NCI-H345 treated with DMSO at 0.1 percent for 48 hours (cell line): ENCODE measurements around the gene CD300LF.

Source experiments
- DNase-seq: peaks from one replicate; lab custom pipeline; 2025; ENCODE audit not compliant: unreplicated experiment; lab: John Stamatoyannopoulos, UW

The CD300LF gene

GRCh38 chr17:74746376-74746775, 33.7 kb upstream of the CD300LF start:
- no peak for DNase-seq

GRCh38 chr17:74745548-74746177, 32.9 kb upstream of the CD300LF start:
- DNase-seq = no peak

- DNase-seq = no peak
Measured at GRCh38 chr17:74744714-74745547, 32.2 kb upstream of the CD300LF start.

- no peak for DNase-seq
Measured at GRCh38 chr17:74744349-74744713, 31.6 kb upstream of the CD300LF start.

- DNase-seq = no peak
Measured at GRCh38 chr17:74743755-74744154, 31.0 kb upstream of the CD300LF start.

GRCh38 chr17:74742978-74743545, 30.3 kb upstream of the CD300LF start:
- DNase-seq = no peak

GRCh38 chr17:74742153-74742515, 29.4 kb upstream of the CD300LF start:
- no peak for DNase-seq

- no peak for DNase-seq
Measured at GRCh38 chr17:74740641-74741387, 28.1 kb upstream of the CD300LF start.

GRCh38 chr17:74740173-74740572, 27.4 kb upstream of the CD300LF start:
- DNase-seq = no peak

GRCh38 chr17:74739227-74739831, 26.6 kb upstream of the CD300LF start:
- DNase-seq = no peak

GRCh38 chr17:74738051-74738996, 25.6 kb upstream of the CD300LF start:
- DNase-seq = no peak

GRCh38 chr17:74737299-74738050, 24.8 kb upstream of the CD300LF start:
- no peak for DNase-seq

- no peak for DNase-seq
Measured at GRCh38 chr17:74736513-74737298, 24.0 kb upstream of the CD300LF start, which contains the start of gene RAB37. Gene RAB37 (plus strand): TSS chr17:74737256. CDS start chr17:74737273, 17 bp downstream.

GRCh38 chr17:74734256-74734655, 21.5 kb upstream of the CD300LF start:
- DNase-seq = no peak

- no peak for DNase-seq
Measured at GRCh38 chr17:74733365-74734122, 20.8 kb upstream of the CD300LF start.

GRCh38 chr17:74732042-74732867, 19.5 kb upstream of the CD300LF start:
- DNase-seq = no peak

- no peak for DNase-seq
Measured at GRCh38 chr17:74731347-74731605, 18.6 kb upstream of the CD300LF start.
